Measurements from ENCODE around the gene DOCK11.
"Not testable (repeated sequence)": the region's sequence is repeated elsewhere in the genome, so short reads cannot be mapped to it uniquely, and the experiment has no call there.

DOCK11 gene

GRCh38 chrX:118574666-118575065 is 79.1 kb downstream of the DOCK11 start:
- DNase-seq: no peak

GRCh38 chrX:118577041-118577440 is 81.4 kb downstream of the DOCK11 start:
- DNase-seq: no peak

GRCh38 chrX:118579417-118579816 is 83.8 kb downstream of the DOCK11 start:
- DNase-seq: no peak

- not testable (repeated sequence) for DNase-seq
These were observed 87.3 kb downstream of the DOCK11 start for GRCh38 chrX:118582926-118583325.

- no peak for DNase-seq
These were observed 88.2 kb downstream of the DOCK11 start for GRCh38 chrX:118583781-118584180.

GRCh38 chrX:118585296-118585695 is 89.7 kb downstream of the DOCK11 start:
- no peak for DNase-seq

GRCh38 chrX:118586206-118586605 is 90.6 kb downstream of the DOCK11 start:
- DNase-seq: peak; percentile 12

GRCh38 chrX:118588715-118589114 is 93.1 kb downstream of the DOCK11 start:
- no peak for DNase-seq

GRCh38 chrX:118589227-118589626 is 93.6 kb downstream of the DOCK11 start:
- no peak for DNase-seq

GRCh38 chrX:118593407-118593806 is 97.8 kb downstream of the DOCK11 start:
- DNase-seq: no peak

GRCh38 chrX:118594697-118595420 is 99.2 kb downstream of the DOCK11 start:
- DNase-seq: no peak

- DNase-seq: no peak
These were observed 100.0 kb downstream of the DOCK11 start for GRCh38 chrX:118595501-118596042.

- DNase-seq: no peak
These were observed 100.8 kb downstream of the DOCK11 start for GRCh38 chrX:118596390-118596789.

- peak; percentile 78 for DNase-seq
These were observed 108.4 kb downstream of the DOCK11 start for GRCh38 chrX:118603981-118604380.

GRCh38 chrX:118612290-118612689 is 116.7 kb downstream of the DOCK11 start:
- DNase-seq: no peak

GRCh38 chrX:118614150-118614549 is 118.5 kb downstream of the DOCK11 start:
- DNase-seq: peak; percentile 54

- DNase-seq: no peak
These were observed 119.5 kb downstream of the DOCK11 start for GRCh38 chrX:118615141-118615540.

GRCh38 chrX:118621081-118621759 is 125.6 kb downstream of the DOCK11 start:
- DNase-seq: no peak

GRCh38 chrX:118623062-118623461 is 127.4 kb downstream of the DOCK11 start:
- no peak for DNase-seq

GRCh38 chrX:118626346-118626745 is 130.7 kb downstream of the DOCK11 start:
- DNase-seq: no peak

GRCh38 chrX:118627084-118627758 is 131.6 kb downstream of the DOCK11 start:
- peak; percentile 42 for DNase-seq

- DNase-seq: peak; percentile 8
These were observed 135.2 kb downstream of the DOCK11 start for GRCh38 chrX:118630848-118631247.

GRCh38 chrX:118631586-118631985 is 136.0 kb downstream of the DOCK11 start:
- DNase-seq: peak; percentile 62

GRCh38 chrX:118632862-118633261 is 137.2 kb downstream of the DOCK11 start:
- peak; percentile 53 for DNase-seq
